B cell (primary cell): ENCODE measurements around the gene MYBPC3. TPM values are rescaled to one million over a fixed set of nuclear protein-coding genes. Genes with fewer than 3 reads are reported as not detected.
A peak's percentile ranks its signal among the peaks of the same experiment; 100 is the strongest.

Experiments
- ATAC-seq: fragments of 200-7000 bp; cut with Tn5 transposase; one replicate; pipeline ENCODE4 v1.10.0; 2021; ENCODE audit warnings: low read depth, mild to moderate bottlenecking, moderate number of reproducible peaks, moderate library complexity
- CTCF ChIA-PET: fragments of 350-600 bp; sonication (Branson Sonifier 250); formaldehyde crosslinking; loops from one replicate; lab custom pipeline; 2021; ENCODE audit warnings: antibody characterized with exemption, inconsistent platforms; lab: Charles Lee
- POLR2A ChIA-PET: fragments of 350-600 bp; sonication (Branson Sonifier 250); formaldehyde crosslinking; loops from one replicate; lab custom pipeline; 2021; ENCODE audit warnings: antibody characterized with exemption; lab: Charles Lee
- DNase-seq: peaks from one replicate; pipeline ENCODE4 v3.0.0; 2013
- H2AFZ ChIP-seq: 2 replicates; pipeline ENCODE4 v1.6.1; 2012; ENCODE audit warnings: mild to moderate bottlenecking, low read depth, low read length; ENCODE audit not compliant: insufficient read depth, poor library complexity, severe bottlenecking
- H3K27ac ChIP-seq, 2 donors: 1 replicate in 1 of 2; 2 replicates in 1 of 2; pipeline ENCODE4 v1.5.1; 2012 to 2013; ENCODE audit warnings: low read length in 2 of 2, mild to moderate bottlenecking in 2 of 2, moderate library complexity in 1 of 2
- H3K27me3 ChIP-seq, 4 experiments: fragments of 200-600 bp in 1 of 4; sonication (generic) in 1 of 4; replicated peaks in 1 of 4; 1 replicate in 2 of 4; 2 replicates in 2 of 4; pipeline versions ENCODE4 v1.6.1 to v1.7.0; 2013 to 2016; ENCODE audit warnings: low read length in 3 of 4, mild to moderate bottlenecking in 2 of 4, mixed read lengths in 1 of 4, moderate library complexity in 1 of 4; ENCODE audit not compliant: insufficient read depth in 4 of 4, control insufficient read depth in 3 of 4; ENCODE audit errors: control extremely low read depth in 1 of 4
- H3K36me3 ChIP-seq, 2 experiments: replicated peaks in 1 of 2; 1 replicate in 1 of 2; 2 replicates in 1 of 2; pipeline versions ENCODE4 v1.6.1 to v1.7.1; 2013; ENCODE audit warnings: low read length in 1 of 2; ENCODE audit not compliant: insufficient read depth in 2 of 2, control insufficient read depth in 1 of 2; ENCODE audit errors: control extremely low read depth in 1 of 2, extremely low read depth in 1 of 2
- H3K4me1 ChIP-seq, 2 donors: fragments of 200-600 bp in 1 of 2; sonication (generic) in 1 of 2; 1 replicate in 1 of 2; 2 replicates in 1 of 2; pipeline versions ENCODE4 v1.5.1 to v1.6.1; 2013 to 2017; ENCODE audit warnings: low read length in 2 of 2; ENCODE audit not compliant: control insufficient read depth in 2 of 2, insufficient read depth in 2 of 2
- H3K4me2 ChIP-seq: replicated peaks from 2 replicates; pipeline ENCODE3; 2012; ENCODE audit warnings: mild to moderate bottlenecking, low read depth, low read length; ENCODE audit not compliant: poor library complexity, severe bottlenecking
- H3K4me3 ChIP-seq, 5 experiments: fragments of 200-600 bp in 1 of 5; sonication (generic) in 1 of 5; 1 replicate in 3 of 5; 2 replicates in 2 of 5; pipeline versions ENCODE4 v1.5.1 to v1.7.0; 2011 to 2016; ENCODE audit warnings: low read length in 4 of 5, mild to moderate bottlenecking in 4 of 5, low read depth in 2 of 5, control low read depth in 1 of 5, moderate library complexity in 1 of 5; ENCODE audit not compliant: insufficient read depth in 1 of 5; ENCODE audit errors: control extremely low read depth in 1 of 5, extremely low read depth in 1 of 5
- H3K79me2 ChIP-seq: fragments of 200-600 bp; sonication (generic); one replicate; pipeline ENCODE4 v1.6.0; 2016; ENCODE audit warnings: low read length; ENCODE audit not compliant: control insufficient read depth, insufficient read depth
- H3K9ac ChIP-seq: fragments of 200-600 bp; sonication (generic); 2 replicates; pipeline ENCODE4 v1.6.1; 2017; ENCODE audit warnings: mild to moderate bottlenecking, low read length, moderate library complexity
- H3K9me3 ChIP-seq, 3 donors: one replicate each; pipeline versions ENCODE4 v1.6.1 to v1.7.1; 2013; ENCODE audit warnings: low read length in 2 of 3; ENCODE audit not compliant: control insufficient read depth in 2 of 3, insufficient read depth in 1 of 3; ENCODE audit errors: control extremely low read depth in 1 of 3
- H4K20me1 ChIP-seq: 2 replicates; pipeline ENCODE4 v1.6.0; 2012; ENCODE audit warnings: mild to moderate bottlenecking, low read length; ENCODE audit not compliant: insufficient read depth, control insufficient read depth, poor library complexity, severe bottlenecking
- H3K27ac Mint-ChIP-seq: one replicate; pipeline ENCODE4 v1.8.0; 2021; ENCODE audit warnings: mixed read lengths
- H3K27me3 Mint-ChIP-seq: one replicate; pipeline ENCODE4 v1.8.0; 2021; ENCODE audit warnings: mixed read lengths
- H3K4me1 Mint-ChIP-seq: one replicate; pipeline ENCODE4 v1.8.0; 2021; ENCODE audit warnings: mixed read lengths
- H3K4me3 Mint-ChIP-seq: one replicate; pipeline ENCODE4 v1.8.0; 2021; ENCODE audit warnings: mixed read lengths
- H3K9me3 Mint-ChIP-seq: one replicate; pipeline ENCODE4 v1.8.0; 2022; ENCODE audit warnings: mixed read lengths; ENCODE audit not compliant: insufficient read depth
- CTCF ChIP-seq: fragments of 200-600 bp; IDR thresholded peaks from one replicate; pipeline ENCODE4 v1.8.0; 2022; ENCODE audit warnings: antibody characterized with exemption, mild to moderate bottlenecking
- EZH2 ChIP-seq: IDR thresholded peaks from 2 replicates; pipeline ENCODE4 v1.6.1; 2012; ENCODE audit warnings: borderline replicate concordance, low read depth, mild to moderate bottlenecking, moderate library complexity, low read length; ENCODE audit not compliant: insufficient read depth, poor library complexity, severe bottlenecking
- WGBS: methylation state at CpG from one replicate; pipeline ENCODE4 v1.1.5; 2013; ENCODE audit warnings: missing lambda C conversion rate; ENCODE audit not compliant: insufficient coverage; 5-methylcytosine and 5-hydroxymethylcytosine counted together
- intact Hi-C: fragments of 100-400 bp; cut with micrococcal nuclease; formaldehyde crosslinking; loops from one replicate; pipeline ENCODE4 v1.10.0; 2022
- polyA plus RNA-seq: library from polyadenylated mRNA; depleted of rRNA; stranded (reverse); fragments of >200 nt; gene quantifications from 2 replicates; pipeline ENCODE4 v1.2.3, GENCODE V29; 2012
- total RNA-seq, 2 donors: library from RNA; stranded (reverse); fragments of 120-200 nt in 1 of 2; gene quantifications; 1 replicate in 1 of 2; 2 replicates in 1 of 2; pipeline versions ENCODE4 v1.2.3 to v1.2.4, GENCODE V29; 2013 to 2022

MYBPC3 gene
- total and polyA plus RNA-seq, 2 donors (not counting 1 experiment from before 2014, with no cell fraction given): 0.67 to 1.4 TPM

GRCh38 chr11:47331454-47332302, 20.8 kb downstream of the MYBPC3 start:
- ATAC-seq (no peak), DNase-seq (no peak)
- H3K27ac ChIP-seq: no peak overlapping the region
- no peak overlapping the region for H2AFZ ChIP-seq
- TF ChIP-seq CTCF (no peak), EZH2 (no peak)
- no peak overlapping the region for H3K4me3 ChIP-seq
- H3K4me1 ChIP-seq: peaks cover 0 to 16% of the 10 kb centered on the region in 2 donors
- H3K27me3 ChIP-seq: no peaks in the 10 kb centered on the region
- H3K4me3 Mint-ChIP-seq: no peak overlapping the region
- ChIA-PET POLR2A (no interaction called here), CTCF (interaction anchor here (2.0 kb wide), 1 partner anchor 80 kb away, joined by 11 read pairs; no protein-coding TSS in a partner anchor)
- peaks cover 0 to 35% of the 10 kb centered on the region in 2 experiments for H3K36me3 ChIP-seq
- H3K9me3 Mint-ChIP-seq: no peaks in the 10 kb centered on the region
- intact Hi-C loops: no loop called here
- H3K9me3 ChIP-seq: no peaks in the 10 kb centered on the region
- H3K4me2 ChIP-seq: no peak overlapping the region
- H3K27ac Mint-ChIP-seq: peak overlapping the region; percentile 59
- no peaks in the 10 kb centered on the region for H3K79me2 ChIP-seq
- no peaks in the 10 kb centered on the region for H3K27me3 Mint-ChIP-seq
- peaks cover 14% of the 10 kb centered on the region for H3K4me1 Mint-ChIP-seq
- 92% methylated on average over 18 of the region's 21 CpGs for WGBS
- no peak overlapping the region for H3K9ac ChIP-seq
- no peaks in the 10 kb centered on the region for H4K20me1 ChIP-seq
